NK-92 (cell line): Measurements from ENCODE around the gene RAB37.

ENCODE experiments used
- DNase-seq: peaks from one replicate; lab custom pipeline; 2025; ENCODE audit not compliant: unreplicated experiment; lab: John Stamatoyannopoulos, UW

The RAB37 gene

GRCh38 chr17:74760404-74761105 is 23.5 kb downstream of the RAB37 start:
- no peak for DNase-seq

DNA sequence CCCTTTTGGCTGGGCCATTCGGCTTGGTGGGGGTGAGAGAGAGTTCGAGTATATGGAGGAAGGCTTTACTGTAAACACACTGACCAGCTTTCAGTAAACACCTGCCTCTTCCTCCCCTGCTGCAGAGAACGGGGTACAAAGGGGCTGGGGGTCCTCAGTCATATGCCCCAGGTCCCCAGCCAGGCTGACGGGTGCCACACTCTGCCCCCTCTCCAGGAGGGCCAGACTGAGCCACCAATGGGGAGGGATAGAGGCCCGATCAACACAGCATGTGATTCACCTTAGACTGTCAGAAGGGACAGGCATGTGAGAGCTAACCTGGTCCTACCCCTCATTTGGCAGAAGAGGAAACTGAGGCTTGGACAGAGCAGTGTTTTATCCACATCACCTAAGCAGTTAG is 24.4 kb downstream of the RAB37 start:
- DNase-seq = no peak

DNA sequence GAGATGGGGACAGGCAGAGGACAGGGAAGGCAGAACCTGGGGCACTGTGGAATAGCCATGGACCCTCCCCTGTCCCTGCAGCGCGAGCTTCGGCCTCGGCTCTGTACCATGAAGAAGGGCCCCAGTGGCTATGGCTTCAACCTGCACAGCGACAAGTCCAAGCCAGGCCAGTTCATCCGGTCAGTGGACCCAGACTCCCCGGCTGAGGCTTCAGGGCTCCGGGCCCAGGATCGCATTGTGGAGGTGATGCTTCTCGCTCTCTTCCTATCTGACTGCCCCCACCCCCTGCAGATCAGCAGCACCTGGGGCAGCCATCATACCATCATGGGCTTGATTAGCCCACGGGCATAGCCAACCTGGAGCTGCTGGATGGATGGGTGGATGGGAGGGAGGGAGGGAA is 24.9 kb downstream of the RAB37 start:
- no peak for DNase-seq

- no peak for DNase-seq
These were observed 26.7 kb downstream of the RAB37 start for GRCh38 chr17:74763565-74764387.

- no peak for DNase-seq
These were observed 27.8 kb downstream of the RAB37 start for GRCh38 chr17:74764751-74765286.

GRCh38 chr17:74766413-74766812 is 29.4 kb downstream of the RAB37 start:
- DNase-seq = no peak

DNA sequence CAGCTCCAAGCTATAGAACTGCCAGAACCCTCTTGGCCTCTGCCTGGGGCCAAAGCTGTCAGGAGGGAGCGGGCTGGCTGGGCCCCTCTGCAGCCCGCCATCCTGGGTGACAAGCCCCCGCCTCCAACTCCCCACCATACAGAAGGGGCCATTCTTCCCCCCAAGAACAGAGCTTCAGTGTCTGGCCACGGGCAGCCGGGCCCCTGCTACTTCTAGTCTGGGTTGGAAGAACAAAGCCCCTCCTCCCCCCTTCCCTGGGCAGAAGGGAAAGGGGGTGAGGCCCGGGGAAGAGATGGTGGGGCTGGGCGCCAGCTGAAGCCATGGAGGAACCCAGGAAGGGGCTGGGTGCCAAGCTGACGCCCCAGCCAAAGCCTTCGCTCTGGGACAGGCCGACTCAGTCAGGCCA is 30.1 kb downstream of the RAB37 start:
- DNase-seq = no peak

- DNase-seq = no peak
These were observed 31.2 kb downstream of the RAB37 start for GRCh38 chr17:74768069-74768762.

DNA sequence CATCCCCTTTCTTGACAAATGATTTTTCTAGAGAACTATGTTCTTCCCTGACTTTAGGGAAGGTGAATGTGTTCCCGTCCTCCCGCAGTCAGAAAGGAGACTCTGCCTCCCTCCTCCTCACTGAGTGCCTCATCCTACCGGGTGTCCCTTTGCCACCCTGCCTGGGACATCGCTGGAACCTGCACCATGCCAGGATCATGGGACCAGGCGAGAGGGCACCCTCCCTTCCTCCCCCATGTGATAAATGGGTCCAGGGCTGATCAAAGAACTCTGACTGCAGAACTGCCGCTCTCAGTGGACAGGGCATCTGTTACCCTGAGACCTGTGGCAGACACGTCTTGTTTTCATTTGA is 31.7 kb downstream of the RAB37 start:
- DNase-seq = no peak

GRCh38 chr17:74769266-74769855 is 32.3 kb downstream of the RAB37 start:
- DNase-seq = no peak

DNA sequence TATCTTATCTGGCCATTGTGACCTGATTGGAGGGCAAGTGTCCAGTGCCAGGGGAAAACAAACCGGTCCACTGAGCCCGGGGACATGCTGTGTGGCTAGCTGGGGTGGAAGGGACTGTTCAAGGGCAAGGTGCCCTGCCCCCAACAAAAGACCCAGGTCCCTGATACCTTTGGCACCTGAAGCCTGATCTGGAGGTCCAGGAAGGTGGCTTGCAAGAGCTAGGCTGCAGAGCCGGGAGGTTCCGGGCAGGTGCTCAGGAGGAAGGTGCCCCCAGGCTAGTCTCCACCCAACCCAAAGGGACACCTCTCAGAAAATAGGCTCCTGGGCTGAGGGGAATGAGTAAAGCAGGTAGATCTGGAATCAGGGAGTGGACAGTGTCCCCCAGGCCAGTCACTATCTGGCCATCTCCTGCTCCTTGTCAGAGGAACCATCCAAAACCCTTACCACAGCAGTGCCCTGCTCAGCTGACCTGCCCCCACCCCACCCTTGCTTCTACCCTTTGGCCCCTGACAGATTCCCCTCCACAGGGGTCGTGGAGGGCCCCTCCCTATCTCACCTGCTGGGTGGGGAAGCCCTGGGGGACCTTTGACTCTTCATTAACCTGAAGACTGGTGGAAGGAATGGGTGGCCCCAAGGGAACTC is 32.9 kb downstream of the RAB37 start:
- no peak for DNase-seq

DNA sequence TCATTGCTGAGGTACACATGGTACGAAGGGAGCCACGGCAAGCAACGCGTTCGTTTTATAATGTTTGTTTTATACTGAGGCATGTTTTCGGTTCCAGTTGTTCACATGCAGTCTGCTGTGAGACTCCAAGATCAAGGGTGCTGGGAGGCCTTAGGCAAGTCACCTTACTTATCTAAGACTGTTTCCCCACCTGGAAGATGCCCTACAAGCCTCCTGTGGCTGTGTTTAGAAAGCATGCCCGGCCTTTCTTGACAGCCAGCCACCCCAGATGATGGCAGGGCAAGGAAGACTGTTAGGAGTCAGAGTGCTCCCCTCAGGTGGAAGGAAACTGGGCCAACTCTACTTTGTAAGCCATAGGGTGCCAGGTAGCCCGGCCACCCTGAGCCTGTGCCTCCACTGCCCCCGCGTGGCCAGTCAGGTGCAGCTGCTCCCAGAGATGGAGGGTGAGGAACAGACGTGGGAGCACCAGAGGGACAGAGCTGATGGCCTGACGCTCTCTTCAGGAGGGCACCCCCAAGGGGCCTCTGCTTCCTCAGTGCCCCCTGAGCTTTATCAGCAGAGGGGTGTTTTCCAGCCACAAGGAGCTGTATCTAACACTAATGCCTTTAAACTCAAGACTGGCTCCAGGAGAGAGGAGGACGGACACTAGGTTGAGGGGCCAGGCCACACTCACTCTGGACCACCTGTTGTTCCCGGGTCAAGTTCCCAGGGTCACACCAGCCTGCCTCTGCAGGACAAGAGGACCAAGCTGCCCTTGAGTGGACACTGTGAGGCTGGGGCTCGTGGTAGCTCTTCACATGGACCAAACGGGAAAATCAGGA is 33.7 kb downstream of the RAB37 start:
- no peak for DNase-seq

GRCh38 chr17:74771319-74771914 is 34.4 kb downstream of the RAB37 start:
- no peak for DNase-seq

DNA sequence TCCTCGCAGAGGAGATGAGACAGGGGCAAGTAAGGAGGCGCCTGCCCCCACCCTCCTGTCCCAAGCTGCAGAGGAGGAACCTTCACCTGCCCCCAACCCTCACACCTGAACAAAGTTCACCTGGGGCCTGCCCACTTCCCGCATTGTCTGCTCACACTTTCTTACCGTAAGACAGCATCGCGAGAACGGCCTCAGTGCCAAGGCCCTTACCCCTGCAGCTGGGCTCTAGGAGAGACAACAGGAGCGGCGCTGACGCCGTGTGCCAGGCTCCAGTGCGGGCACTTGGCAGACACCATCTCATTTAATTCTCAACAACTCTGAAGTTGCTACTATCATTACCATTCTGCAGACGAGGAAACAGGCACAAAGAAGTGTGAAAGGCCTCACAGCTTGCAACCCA is 35.0 kb downstream of the RAB37 start:
- DNase-seq = no peak

GRCh38 chr17:74773414-74773813 is 36.4 kb downstream of the RAB37 start:
- no peak for DNase-seq

DNA sequence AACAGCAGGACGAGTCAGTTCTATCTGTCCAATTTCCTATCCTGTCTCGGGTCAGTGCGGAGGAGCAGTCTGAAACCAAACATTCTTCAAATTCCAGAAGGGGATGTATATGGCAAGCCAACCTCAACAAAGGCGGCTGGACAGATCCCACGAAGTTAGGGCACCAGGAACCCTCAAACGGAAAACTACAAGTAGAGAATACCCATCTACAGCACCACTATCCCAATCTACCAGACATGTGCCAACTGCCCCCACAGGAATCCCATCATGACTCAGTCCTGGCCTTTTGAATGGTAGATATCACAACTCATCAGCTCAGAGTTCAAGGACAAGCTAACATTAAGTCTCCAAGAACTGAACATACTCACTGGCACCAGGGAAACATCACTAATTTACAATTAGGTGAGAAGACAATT is 36.8 kb downstream of the RAB37 start:
- DNase-seq = no peak

- DNase-seq = no peak
These were observed 38.5 kb downstream of the RAB37 start for GRCh38 chr17:74775409-74776043.

GRCh38 chr17:74776044-74776962 is 39.2 kb downstream of the RAB37 start, which contains the start of gene NAT9:
NAT9 (minus strand) TSS chr17:74776345; CDS start chr17:74775698, 647 bp downstream.
- DNase-seq = peak; percentile 89
